GM12891 (cell line): ENCODE results near the gene EID1.
"Not testable (repeated sequence)": the region's sequence is repeated elsewhere in the genome, so short reads cannot be mapped to it uniquely, and the experiment has no call there.

Experiments
- DNase-seq: peaks from one replicate; pipeline ENCODE4 v3.0.0; 2011; ENCODE audit warnings: low spot score; ENCODE audit not compliant: insufficient read length
- FAIRE-seq: peaks from 2 replicates; lab custom pipeline; 2011; peaks lifted over from hg19 to GRCh38; lab: Jason Lieb, UNC
- PAX5 ChIP-seq: IDR thresholded peaks from 2 replicates; pipeline ENCODE4 v1.6.1; 2011; ENCODE audit warnings: low read length, moderate library complexity, mild to moderate bottlenecking; ENCODE audit not compliant: insufficient read depth, severe bottlenecking
- POLR2A ChIP-seq: IDR thresholded peaks from 2 replicates; pipeline ENCODE4 v1.6.1; 2011; ENCODE audit warnings: low read depth, low read length, control low read depth
- POLR2AphosphoS5 ChIP-seq: IDR thresholded peaks from 2 replicates; pipeline ENCODE4 v1.6.1; 2011; ENCODE audit warnings: low read depth, low read length, control low read depth
- POU2F2 ChIP-seq: IDR thresholded peaks from 2 replicates; pipeline ENCODE4 v1.6.1; 2011; ENCODE audit warnings: low read depth, mild to moderate bottlenecking, control low read depth, low read length, moderate library complexity
- SPI1 ChIP-seq: IDR thresholded peaks from 2 replicates; pipeline ENCODE4 v1.6.1; 2011; ENCODE audit warnings: low read depth, low read length, control low read depth
- TAF1 ChIP-seq: IDR thresholded peaks from 2 replicates; pipeline ENCODE4 v1.6.1; 2011; ENCODE audit warnings: low read depth, low read length, control low read depth

EID1 gene

DNA sequence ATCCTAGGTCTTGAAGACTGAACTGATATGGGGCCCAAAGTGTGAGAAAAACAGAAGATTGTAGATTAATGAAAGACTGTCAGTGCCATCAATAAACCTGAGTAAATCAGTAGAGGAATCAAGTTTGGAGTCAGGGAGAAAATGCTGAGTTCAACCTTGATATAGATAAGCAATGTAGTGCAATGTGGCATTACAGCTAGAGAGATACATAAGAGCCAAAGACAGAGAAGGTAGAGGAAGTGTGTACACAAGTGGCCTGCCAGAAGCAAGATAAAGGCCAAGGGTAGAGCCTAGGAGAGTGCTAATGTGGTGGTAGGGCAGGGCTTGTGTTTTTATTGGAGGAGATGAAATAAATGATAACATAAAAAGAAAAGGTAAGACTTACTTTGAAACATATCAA is 26.0 kb upstream of the EID1 start:
- FAIRE-seq (no peak), DNase-seq (no peak)

DNA sequence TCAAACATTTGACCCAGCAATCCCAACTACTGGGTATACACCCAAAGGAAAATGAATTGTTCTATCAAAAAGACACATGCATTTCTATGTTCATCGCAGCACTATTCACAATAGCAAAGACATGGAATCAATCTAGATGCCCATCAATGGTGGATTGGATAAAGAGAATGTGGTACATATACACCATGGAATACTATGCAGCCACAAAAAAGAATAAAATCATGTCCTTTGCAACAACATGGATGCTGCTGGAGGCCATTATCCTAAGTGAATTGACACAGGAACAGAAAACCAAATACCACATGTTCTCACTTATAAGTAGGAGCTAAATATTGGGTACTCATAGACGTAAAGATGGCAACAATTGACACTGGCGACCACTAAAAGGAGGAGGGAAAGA is 23.5 kb upstream of the EID1 start:
- not testable (repeated sequence) for DNase-seq, FAIRE-seq

More for the DNA sequence above, 26.0 kb upstream of the EID1 start:
- no peak for TF ChIP-seq SPI1
- no peak for TF ChIP-seq PAX5
- no peak for TF ChIP-seq POLR2AphosphoS5
- TF ChIP-seq POU2F2, result no peak
- no peak for TF ChIP-seq POLR2A
- TF ChIP-seq TAF1, result no peak

DNA sequence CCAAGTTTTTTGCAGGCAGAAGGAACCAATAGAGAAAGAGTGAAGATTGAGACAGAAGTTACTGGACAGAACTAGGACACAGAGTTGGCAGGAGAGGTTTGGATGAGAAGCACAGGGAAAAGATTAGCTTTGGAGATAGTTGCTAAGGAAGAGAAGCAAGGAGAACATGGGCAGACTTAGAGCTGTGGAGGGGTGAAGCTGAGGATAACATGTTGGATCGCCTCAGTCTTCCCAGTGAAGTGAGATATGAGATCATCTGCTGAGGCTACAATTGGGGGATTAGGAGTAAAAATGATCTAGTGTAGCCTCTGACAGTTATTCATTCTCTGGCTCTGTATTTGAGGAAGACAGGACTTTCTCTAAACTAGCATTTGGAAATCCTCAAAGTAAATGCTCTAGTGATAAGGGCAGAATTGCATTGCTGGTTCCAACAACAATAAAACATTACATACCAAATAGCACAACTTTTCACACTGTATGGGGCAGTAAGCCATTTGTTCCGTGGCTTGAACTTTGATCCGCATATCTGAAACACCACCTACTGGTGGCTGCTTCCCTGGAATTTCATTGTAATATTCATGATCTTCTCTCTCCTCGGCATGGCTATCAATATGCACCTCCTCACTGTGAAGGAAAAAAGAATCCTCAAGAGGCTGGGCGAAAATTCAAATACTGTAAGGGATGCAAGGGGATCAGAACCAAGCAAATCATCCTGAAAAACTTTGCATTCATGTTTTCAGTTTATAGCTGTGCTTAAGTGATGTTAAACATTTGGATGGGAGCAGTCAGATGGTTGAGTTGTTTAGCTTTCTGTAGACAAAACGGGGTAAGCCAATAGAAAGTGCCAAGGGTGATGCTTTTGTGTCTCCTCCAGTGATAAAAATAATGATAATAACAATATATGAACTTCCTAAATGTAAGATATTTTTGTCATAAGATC is 22.2 kb upstream of the EID1 start:
- no peak for FAIRE-seq
- TF ChIP-seq SPI1 (no peak), PAX5 (no peak), POLR2A (no peak), POLR2AphosphoS5 (no peak)
- DNase-seq, result no peak

DNA sequence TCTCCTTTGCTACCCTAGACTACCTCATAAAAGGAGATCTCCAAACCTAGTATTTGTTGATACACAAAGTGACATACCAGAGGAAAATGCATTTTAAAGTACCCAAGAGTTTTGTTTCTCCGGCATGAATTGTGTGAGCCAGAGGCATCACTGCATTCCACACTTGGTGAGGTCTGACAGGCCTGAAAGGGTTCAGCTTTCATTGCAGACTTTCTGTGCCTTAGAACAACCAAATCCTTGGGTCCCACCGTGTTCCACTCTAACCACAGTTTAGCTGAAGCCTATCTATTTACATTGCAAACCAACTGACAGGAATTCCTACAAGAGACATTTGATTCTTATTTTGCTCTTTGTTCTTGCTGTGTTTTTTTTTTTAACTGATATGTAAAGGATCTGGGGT is 21.0 kb upstream of the EID1 start:
- DNase-seq (no peak), FAIRE-seq (no peak)
- no peak for TF ChIP-seq PAX5
- no peak for TF ChIP-seq TAF1
- no peak for TF ChIP-seq POLR2A
- TF ChIP-seq POLR2AphosphoS5, result no peak

DNA sequence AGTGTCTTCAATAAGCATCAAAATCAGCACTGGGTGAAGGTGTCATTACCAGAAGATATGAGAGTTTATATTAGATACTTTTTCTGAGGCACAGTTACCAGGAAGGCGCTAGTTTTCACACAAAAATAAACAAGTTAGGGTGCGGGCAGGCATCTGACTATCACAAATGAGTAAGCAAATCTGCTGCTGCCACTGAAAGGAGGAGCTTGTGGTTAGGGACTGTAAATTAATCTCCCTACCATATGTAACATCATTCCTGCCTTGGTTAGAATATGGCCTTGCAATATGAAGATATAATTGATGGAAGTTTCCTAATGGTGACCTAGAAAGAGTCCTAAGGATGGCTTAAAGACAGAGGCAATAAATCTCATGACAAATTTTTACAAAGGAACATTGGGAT is 19.5 kb upstream of the EID1 start:
- DNase-seq (no peak), FAIRE-seq (no peak)
- TF ChIP-seq POLR2A, result no peak
- no peak for TF ChIP-seq PAX5
- TF ChIP-seq SPI1, result no peak
- no peak for TF ChIP-seq POU2F2
- no peak for TF ChIP-seq POLR2AphosphoS5
- TF ChIP-seq TAF1, result no peak

DNA sequence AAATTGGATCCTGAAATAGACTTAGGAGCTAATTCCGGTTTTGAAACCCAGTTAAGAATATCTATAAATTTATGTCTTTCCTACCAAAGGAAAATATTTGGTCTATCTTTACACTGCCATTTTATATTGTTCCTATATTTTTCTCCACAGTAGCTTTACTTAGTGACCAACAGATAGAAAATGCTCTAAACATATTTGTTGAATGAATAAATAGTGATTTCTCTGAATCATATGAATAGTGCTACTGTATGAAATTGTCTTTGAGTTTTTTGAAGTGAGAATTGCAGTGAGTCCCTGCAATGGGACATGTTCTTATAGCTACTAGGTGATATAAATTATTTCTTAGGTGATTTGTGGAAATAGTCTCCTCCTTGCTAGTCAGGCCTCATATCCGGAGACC is 18.5 kb upstream of the EID1 start:
- DNase-seq, result no peak
- no peak for TF ChIP-seq POLR2AphosphoS5
- TF ChIP-seq POU2F2, result no peak
- TF ChIP-seq PAX5, result no peak
- TF ChIP-seq SPI1, result no peak
- TF ChIP-seq TAF1, result no peak
- TF ChIP-seq POLR2A, result no peak
- FAIRE-seq, result no peak

DNA sequence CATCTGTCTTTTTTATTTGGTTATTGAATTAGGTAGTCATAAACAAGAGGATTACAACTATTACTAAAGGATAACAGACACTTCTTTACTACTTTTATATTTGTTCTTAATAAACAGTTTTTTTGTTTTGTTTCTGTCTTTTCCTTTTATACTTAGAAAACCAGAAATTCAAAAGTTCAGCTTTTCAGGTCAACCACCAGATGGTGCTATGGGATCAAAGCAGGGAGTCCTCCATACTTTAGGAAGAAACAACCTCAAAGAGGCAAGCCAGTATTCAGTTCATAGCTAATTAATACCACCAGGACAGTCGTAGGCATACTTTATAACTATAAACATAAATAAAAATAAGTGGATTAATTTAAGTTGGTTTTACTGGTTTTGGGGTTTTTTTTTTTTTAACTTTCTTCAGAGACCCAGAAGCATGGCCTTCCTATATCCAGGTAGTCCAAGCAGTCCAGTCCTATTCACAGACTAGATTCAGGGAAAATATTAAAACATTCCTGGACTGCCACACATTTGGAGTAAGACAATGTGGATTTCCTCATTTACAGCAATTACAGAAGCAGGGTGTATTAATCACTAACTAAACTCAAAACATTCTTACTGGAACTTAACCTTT is 16.0 kb upstream of the EID1 start:
- DNase-seq (peak; percentile 29), FAIRE-seq (peak; percentile 40)
- no peak for TF ChIP-seq SPI1
- no peak for TF ChIP-seq PAX5

DNA sequence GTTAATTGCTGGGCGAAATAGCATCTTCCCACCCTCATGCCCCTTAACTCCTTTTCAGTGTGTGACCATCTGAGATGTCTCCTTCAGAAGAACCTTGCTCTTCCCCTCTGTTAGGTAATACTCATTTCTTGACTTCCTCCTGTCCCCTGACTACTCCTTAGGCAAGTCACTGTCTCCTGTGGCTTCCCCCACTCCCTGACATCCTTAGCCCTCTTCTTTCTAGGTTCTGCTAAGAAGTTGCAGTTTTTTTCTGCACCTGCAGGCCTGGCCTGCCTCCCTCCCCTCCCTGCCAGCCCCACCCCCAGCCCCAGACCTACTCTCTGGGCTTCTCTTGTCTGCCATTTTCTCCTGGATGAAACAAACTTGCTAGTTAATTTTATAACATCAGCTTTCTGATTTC is 15.2 kb upstream of the EID1 start:
- no peak for DNase-seq
- TF ChIP-seq TAF1 (no peak), SPI1 (0 out of 2 replicates have a peak, but pooled peaks have one; percentile 8)
- FAIRE-seq, result no peak

DNA sequence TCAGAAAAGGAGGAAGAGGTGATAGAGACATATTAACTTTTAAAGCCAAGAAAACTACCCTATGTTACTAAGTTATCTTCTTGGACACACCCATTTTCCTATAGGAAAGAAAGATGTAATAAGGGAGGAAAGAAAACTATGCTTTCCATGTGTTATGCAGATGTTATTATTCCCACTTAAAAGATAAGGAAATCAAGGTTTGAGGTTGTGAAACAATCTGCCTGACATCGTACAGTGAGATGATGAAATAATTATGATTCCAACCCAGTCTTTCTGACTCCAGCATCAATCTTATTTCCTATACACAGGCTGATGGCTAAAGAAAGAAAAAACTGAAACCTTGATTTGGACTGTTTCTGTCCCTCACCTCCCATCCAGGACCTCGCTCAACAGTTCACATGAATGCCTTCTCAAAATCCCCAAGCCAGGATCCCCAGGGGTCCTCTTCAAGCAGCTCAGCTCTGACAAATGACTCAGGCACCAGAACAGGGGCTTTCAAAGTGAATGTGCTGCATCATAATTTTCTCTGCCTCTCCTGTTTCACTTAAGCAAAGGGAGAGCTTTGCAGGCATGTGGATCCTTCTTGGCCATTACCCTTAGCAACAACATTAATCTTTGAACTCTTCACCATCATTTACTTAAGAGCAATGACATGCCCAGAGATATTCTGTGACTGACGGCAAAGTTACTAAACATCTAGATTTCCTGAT is 12.4 kb upstream of the EID1 start:
- FAIRE-seq, result no peak
- TF ChIP-seq TAF1, result no peak
- no peak for TF ChIP-seq SPI1
- TF ChIP-seq POLR2A, result no peak
- no peak for TF ChIP-seq PAX5
- no peak for TF ChIP-seq POLR2AphosphoS5
- no peak for TF ChIP-seq POU2F2
- DNase-seq, result no peak

DNA sequence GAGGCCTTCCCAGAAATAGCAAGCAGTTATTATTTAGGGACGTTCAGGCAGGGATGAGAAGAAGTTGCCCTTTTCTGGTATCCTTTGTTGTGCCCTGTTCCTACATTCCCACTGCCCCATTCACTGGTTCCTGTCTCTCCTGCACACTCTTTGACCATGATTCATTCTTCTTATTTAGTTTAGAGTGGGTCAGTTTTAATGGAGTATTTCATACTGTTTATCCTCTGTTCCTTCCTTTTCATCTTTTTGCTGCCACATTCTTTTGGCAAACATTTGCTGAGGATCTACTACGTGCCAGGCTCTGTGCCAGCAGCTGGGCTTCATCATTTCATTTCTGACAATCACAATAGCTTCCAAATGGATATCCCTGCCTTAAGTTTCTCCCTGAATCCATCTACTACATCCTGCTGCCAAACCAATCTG is 11.8 kb upstream of the EID1 start:
- no peak for DNase-seq
- TF ChIP-seq PAX5 (no peak), POLR2A (no peak), POU2F2 (no peak), TAF1 (no peak), SPI1 (no peak), POLR2AphosphoS5 (no peak)
- FAIRE-seq, result no peak
